Ectodermal cell (in vitro differentiated cells): ENCODE data around the gene NHSL2.

ENCODE experiments used
- H3K27ac ChIP-seq: 2 replicates; pipeline ENCODE4 v1.7.0; 2013; ENCODE audit warnings: mild to moderate bottlenecking, low read depth, low read length; ENCODE audit not compliant: insufficient read depth, poor library complexity, severe bottlenecking
- H3K27me3 ChIP-seq: 2 replicates; pipeline ENCODE4 v1.7.0; 2013; ENCODE audit warnings: mild to moderate bottlenecking, low read length; ENCODE audit not compliant: insufficient read depth, control insufficient read depth, poor library complexity, severe bottlenecking
- H3K36me3 ChIP-seq: one replicate; pipeline ENCODE4 v1.7.0; 2013; ENCODE audit warnings: low read length; ENCODE audit not compliant: control insufficient read depth, insufficient read depth
- H3K4me1 ChIP-seq: one replicate; pipeline ENCODE4 v1.7.0; 2013; ENCODE audit warnings: low read length; ENCODE audit not compliant: control insufficient read depth, insufficient read depth
- H3K4me3 ChIP-seq: 2 replicates; pipeline ENCODE4 v1.7.0; 2013; ENCODE audit warnings: low read depth, low read length, control low read depth; ENCODE audit not compliant: insufficient read depth
- H3K9me3 ChIP-seq: 2 replicates; pipeline ENCODE4 v1.7.0; 2013; ENCODE audit warnings: mild to moderate bottlenecking, low read length, moderate library complexity; ENCODE audit not compliant: control insufficient read depth
- WGBS, 2 experiments: methylation state at CpG; one replicate each; pipeline ENCODE4 v1.1.7; 2013; ENCODE audit warnings: missing lambda C conversion rate in 2 of 2; 5-methylcytosine and 5-hydroxymethylcytosine counted together

Gene NHSL2

DNA sequence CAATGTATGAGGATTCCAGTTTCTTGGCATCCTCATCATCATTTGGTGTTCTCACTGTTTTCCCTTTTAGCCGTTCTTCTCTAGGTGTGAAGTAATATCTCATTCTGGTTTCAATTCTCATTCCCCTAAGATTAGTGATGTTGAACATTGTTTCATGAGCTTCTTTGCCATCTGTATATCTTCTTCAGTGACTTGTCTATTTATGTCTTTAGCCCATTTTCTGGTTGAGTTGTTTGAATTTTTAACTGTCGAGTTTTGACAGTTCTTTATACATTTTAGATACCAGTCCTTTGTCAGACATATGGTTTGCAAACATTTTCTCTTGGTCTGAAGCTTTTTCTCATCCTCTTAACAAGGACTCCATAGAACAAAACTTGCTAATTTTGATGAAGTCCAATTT lies 101.1 kb downstream of the NHSL2 start:
- 90% methylated on average over 1 of the region's 2 CpGs; no CpG with 5 or more reads in 1 of the 2 experiments for WGBS, 2 experiments
- no peaks in the 10 kb centered on the region for H3K4me1 ChIP-seq
- no peak overlapping the region for H3K4me3 ChIP-seq
- H3K27me3 ChIP-seq, result no peaks in the 10 kb centered on the region
- H3K36me3 ChIP-seq, result no peaks in the 10 kb centered on the region
- H3K9me3 ChIP-seq, result no peaks in the 10 kb centered on the region
- no peak overlapping the region for H3K27ac ChIP-seq

DNA sequence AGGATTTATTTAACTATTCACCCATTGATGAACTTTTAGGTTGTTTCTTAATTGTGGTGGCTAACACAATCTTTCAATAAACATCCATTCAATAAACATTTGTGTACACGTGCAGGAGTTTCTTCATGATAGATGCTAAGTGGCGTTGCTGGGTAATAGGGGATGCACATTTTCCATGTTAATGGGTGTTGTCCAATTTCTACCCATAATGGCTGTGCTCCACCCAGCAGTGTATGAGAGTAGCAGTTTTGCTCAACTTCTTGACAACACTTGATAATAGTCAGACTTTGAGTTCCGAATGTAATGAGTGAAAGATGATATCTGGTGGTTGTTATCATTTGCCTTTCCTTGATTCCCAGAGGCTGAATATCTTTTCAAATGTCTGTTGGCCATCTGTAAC lies 104.7 kb downstream of the NHSL2 start:
- WGBS, 2 experiments, result 94 to 100% methylated on average over 3 of the region's 3 CpGs
- Histone ChIP-seq H3K9me3 (no peaks in the 10 kb centered on the region), H3K36me3 (no peaks in the 10 kb centered on the region), H3K4me1 (no peaks in the 10 kb centered on the region), H3K27me3 (peaks cover 14% of the 10 kb centered on the region), H3K4me3 (no peak overlapping the region), H3K27ac (no peak overlapping the region)

DNA sequence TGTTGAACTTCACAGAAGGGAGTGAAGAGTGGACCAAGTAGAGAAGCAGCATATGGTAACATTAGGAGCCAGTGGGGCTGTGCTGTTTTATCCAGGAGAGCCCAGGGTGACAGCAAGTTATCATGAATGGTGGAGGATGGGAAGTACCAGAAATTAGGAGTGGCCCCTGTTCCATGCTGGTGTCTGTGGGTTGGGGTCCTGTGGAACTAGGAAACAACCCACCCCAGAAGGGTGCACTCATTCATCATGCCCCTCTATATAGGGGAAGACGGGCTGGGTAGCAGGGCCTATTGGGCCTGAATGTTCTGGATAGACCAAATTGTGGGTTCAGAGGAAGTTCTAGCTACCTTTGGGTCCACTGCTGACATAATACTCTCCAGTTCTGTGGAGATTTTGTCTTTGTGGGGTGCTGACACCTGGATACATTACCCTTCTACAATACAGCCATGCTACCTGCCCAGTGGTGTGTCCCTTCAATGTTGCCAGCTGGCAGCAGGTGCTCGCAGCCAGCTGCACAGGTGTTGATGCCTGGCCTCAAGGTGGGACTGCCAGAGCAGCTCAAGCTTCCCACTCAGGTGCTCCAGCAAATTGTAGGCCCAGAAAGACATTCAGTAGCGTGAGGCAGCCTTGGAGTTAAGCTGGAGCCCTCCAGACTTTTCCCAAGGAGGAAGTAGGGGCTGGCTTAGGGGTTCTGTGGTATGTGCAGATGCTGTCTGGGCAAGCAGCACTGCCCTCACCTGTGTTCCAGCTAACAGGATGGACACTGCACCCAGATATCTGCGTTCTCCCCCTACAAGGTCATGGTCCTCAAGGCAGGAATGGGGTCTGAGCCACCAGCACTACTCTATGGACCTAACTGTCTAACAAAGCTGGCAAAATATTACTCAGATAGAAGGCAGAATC lies 106.5 kb downstream of the NHSL2 start:
- peaks cover 14% of the 10 kb centered on the region for H3K27me3 ChIP-seq
- no peaks in the 10 kb centered on the region for H3K4me1 ChIP-seq
- 90 to 94% methylated on average over 3 to 4 of the region's 4 CpGs for WGBS, 2 experiments
- no peaks in the 10 kb centered on the region for H3K36me3 ChIP-seq
- no peaks in the 10 kb centered on the region for H3K9me3 ChIP-seq
- H3K4me3 ChIP-seq, result no peak overlapping the region
- no peak overlapping the region for H3K27ac ChIP-seq

DNA sequence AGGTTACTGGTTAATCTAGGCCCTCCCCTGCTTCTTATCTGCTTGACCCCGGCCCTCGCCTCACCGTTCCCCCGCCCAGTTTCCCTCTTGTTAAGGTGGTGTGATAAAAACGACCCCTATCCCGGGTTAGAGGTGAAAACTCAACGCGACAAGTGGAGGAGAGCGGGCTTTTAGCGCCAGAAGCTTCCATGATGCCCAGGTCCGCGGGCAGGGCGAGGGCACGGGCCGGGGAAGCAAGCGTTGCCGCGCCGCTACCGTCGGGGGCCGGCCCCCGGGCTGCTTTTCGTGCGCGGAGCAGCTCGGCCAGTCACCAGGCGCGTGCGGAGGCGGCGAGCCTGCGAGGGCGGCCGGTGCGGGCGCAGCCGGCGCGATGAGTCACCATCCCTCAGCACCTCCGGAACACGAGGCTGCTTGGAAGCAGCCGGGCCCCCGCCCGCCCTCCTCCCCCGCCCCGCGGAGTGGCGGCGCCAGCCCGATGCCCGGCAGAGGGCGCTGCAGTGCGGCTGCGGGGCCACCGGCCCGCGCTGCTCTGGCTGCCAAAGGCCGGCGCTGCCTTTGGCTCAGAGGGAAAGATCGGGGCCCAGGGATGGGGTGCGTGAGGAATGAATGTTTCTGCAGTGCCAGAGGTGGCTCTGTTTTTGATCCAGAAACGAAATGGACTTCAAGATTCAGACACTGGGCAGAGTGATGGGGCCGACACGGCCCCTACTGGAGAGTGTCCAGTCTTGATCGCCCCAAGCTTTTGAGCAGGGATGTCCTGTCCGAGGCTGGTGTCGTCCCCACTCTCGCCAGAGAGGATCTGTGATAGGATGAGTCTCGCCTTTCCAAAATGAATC lies 107.8 kb downstream of the NHSL2 start:
- H3K4me1 ChIP-seq, result no peaks in the 10 kb centered on the region
- H3K27me3 ChIP-seq, result peaks cover 14% of the 10 kb centered on the region
- H3K27ac ChIP-seq, result no peak overlapping the region
- H3K9me3 ChIP-seq, result no peaks in the 10 kb centered on the region
- 13% methylated on average over 66 to 68 of the region's 70 CpGs for WGBS, 2 experiments
- H3K36me3 ChIP-seq, result no peaks in the 10 kb centered on the region
- H3K4me3 ChIP-seq, result peak overlapping the region; percentile 20

DNA sequence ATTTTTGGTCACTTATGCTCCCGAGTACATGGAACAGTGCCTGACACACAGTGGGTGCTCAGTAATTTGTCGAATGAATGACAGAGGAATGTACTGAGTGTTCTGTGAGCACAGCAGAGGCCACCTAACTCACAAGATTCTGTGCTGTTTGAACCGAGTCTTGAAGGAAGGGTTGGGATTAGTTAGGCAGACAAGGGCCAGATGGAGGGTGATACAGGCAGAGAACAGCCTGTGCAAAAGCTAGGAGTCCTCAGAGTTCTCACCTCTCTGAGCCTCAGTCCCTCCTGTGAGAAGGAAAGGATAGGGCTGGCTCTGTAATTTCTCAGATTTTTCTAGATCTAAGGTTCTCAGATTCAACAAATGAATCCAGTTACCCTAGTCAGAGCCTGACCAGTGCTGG lies 108.8 kb downstream of the NHSL2 start:
- Histone ChIP-seq H3K27ac (no peak overlapping the region), H3K36me3 (no peaks in the 10 kb centered on the region), H3K9me3 (no peaks in the 10 kb centered on the region), H3K27me3 (peaks cover 14% of the 10 kb centered on the region), H3K4me3 (no peak overlapping the region), H3K4me1 (no peaks in the 10 kb centered on the region)
- 77 to 85% methylated on average over 3 of the region's 3 CpGs for WGBS, 2 experiments

DNA sequence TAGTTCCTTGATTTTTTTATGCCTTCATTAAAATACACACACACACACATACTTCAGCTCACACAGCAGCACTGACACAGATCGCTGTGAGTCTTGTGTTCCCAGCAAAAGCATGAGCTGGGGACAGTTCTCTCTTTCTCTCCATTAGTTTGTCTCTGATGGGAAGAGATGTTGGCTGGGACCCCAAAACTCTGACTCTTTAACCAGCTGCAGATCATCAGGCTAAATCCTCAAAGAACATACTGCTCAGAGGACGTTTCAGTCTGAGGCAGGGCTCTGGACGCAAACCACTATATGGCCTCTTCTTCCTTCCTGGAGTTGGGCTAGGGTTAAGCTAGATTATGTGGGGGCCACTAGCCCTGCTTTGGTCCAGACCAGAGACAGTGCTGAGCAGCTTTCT lies 109.6 kb downstream of the NHSL2 start:
- no peaks in the 10 kb centered on the region for H3K9me3 ChIP-seq
- H3K27ac ChIP-seq, result no peak overlapping the region
- WGBS, 2 experiments, result 88 to 91% methylated on average over 3 of the region's 3 CpGs
- H3K4me1 ChIP-seq, result no peaks in the 10 kb centered on the region
- H3K36me3 ChIP-seq, result no peaks in the 10 kb centered on the region
- H3K4me3 ChIP-seq, result no peak overlapping the region
- peaks cover 14% of the 10 kb centered on the region for H3K27me3 ChIP-seq

DNA sequence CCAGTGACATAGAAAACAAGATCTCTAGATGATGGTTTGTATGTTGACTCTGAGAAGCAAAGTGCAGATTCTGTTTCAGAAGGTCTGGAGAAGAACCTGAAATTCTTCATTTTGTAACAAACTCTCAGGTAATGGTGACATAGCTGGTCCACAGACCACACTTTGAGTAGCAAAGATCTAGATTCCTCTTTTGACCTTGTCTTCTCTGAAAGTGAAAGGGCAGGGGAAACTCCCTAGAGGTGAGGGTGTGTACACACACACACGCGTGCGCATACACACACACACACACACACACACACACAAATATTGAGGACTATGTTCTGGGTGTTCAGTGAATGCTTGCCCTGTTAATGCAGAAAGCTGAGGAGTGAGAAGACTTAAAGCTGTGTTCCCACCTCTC lies 110.1 kb downstream of the NHSL2 start:
- Histone ChIP-seq H3K27ac (no peak overlapping the region), H3K4me3 (no peak overlapping the region), H3K27me3 (peaks cover 14% of the 10 kb centered on the region), H3K4me1 (no peaks in the 10 kb centered on the region), H3K36me3 (no peaks in the 10 kb centered on the region), H3K9me3 (no peaks in the 10 kb centered on the region)
- no CpG with 5 or more reads among the region's 3 CpGs for WGBS, 2 experiments

DNA sequence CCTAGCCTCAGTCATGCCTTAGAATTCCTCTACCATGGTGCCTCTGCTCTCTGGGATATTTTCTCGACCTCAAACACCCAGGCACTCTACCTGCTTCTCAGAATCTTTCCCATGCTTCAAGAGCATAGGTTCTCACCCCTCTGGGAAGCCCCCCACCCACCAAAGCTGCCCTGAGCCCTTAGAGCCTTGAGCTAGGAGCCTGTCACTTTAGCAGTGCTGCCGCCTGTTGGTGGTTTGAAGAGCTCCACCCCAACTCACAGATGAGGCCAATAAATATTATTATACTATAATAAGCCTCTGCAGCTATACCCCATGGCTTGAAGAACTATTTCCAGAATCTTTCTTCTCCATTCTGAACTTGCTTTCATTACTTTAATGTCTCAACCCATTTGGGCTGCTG lies 111.3 kb downstream of the NHSL2 start:
- Histone ChIP-seq H3K9me3 (no peaks in the 10 kb centered on the region), H3K27ac (no peak overlapping the region), H3K4me3 (no peak overlapping the region), H3K27me3 (peaks cover 14% of the 10 kb centered on the region), H3K4me1 (no peaks in the 10 kb centered on the region), H3K36me3 (no peaks in the 10 kb centered on the region)
- WGBS, 2 experiments, result 44 to 57% methylated on average over 1 to 2 of the region's 2 CpGs

DNA sequence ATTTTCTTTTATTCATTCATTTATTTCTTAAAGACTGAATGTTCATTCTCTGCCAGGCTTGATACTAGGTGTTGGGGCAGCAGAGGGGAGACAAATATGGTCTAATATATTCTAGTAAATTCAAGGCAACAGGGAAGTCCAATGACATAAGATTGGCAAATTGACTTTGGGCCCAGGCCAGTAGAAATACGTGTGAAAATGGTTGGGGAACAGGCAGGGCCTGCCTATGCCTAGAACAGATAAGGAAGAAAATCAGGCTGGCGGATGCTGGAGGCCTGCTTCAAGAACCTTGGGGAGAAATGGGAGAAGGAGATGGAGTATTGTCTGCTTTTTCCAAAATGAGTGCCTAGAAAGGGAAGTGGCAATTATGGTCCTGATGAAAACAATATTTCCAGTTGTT lies 112.4 kb downstream of the NHSL2 start:
- Histone ChIP-seq H3K4me1 (no peaks in the 10 kb centered on the region), H3K36me3 (no peaks in the 10 kb centered on the region), H3K4me3 (no peak overlapping the region), H3K27me3 (peaks cover 7% of the 10 kb centered on the region), H3K9me3 (no peaks in the 10 kb centered on the region), H3K27ac (no peak overlapping the region)
- WGBS, 2 experiments, result 87 to 92% methylated on average over 2 of the region's 2 CpGs

DNA sequence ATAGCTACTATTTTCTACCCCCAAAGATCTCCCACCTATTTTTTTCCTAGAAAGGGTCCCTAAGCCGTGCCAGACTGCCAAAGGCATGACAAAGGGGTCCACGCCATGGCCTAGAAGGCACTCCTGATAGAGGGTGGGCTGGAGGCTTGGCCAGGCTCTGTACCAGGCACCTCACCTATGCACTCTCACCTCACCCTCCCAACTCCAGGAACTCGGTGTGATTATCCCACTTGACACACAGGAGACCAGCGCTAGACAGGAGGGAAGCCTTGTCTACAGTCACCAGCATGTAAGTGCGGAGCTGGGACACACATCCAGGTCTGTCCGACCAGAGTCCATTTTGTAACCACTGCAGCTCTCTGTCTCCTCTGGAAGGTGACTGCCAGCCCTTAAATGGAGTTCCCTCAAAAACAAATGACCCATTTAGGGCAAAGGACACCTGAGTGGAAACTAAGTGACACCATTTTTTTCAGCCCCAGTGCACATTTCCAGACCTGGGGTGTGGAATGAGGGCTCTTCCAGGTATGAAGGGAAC lies 114.7 kb downstream of the NHSL2 start:
- H3K36me3 ChIP-seq, result no peaks in the 10 kb centered on the region
- no peaks in the 10 kb centered on the region for H3K27me3 ChIP-seq
- WGBS, 2 experiments, result 96 to 97% methylated on average over 5 to 6 of the region's 6 CpGs
- H3K9me3 ChIP-seq, result no peaks in the 10 kb centered on the region
- H3K27ac ChIP-seq, result no peak overlapping the region
- peaks cover 9% of the 10 kb centered on the region for H3K4me1 ChIP-seq
- H3K4me3 ChIP-seq, result no peak overlapping the region
